Measurements from ENCODE around the gene SH3BP4. TPM values are rescaled to one million over a fixed set of nuclear protein-coding genes. Genes with fewer than 3 reads are reported as not detected.
A peak's percentile ranks its signal among the peaks of the same experiment; 100 is the strongest.

The SH3BP4 gene
- total RNA-seq, 1 experiment from 2014 or later = 35.5 TPM

DNA sequence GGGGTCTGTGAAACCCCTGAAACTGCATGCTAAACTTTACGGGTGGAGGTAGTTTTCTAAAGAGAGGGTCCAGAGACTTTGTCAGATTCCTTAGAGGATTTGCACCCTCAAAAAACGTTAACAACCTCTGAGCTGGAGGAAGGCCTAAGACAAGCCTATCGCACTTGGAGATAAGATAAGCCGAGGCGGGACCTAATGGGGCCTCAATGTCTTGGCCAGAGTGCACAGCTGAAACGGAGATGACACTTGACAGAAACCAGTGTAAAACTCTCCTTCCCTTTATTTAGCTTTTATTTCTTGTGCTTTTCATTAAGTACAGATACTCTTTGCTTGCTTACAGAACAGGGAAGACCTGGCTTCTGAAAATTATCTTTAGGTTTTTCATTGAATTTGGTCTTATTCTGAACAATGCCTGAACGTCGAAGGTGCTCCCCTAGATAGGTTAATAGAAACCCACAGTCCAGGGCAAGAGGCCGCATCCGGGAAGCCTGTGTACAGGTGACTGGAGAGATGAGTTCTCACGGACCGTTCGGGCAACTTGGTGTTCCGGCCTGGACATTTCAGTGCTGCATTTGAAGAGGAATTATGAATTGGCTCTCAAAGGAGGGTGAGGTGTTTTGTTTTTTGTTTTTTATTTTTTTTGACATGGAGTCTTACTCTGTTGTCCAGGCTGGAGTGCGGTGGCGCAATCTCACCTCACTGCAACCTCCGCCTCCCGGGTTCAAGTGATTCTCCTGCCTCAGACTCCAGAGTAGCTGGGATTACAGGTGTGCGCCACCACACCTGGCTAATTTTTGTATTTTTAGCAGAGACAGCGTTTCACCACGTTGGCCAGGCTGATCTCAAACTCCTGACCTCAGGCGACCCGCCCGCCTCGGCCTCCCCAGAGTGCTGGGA lies 49.7 kb downstream of the SH3BP4 start:
- Histone ChIP-seq H3K4me1 (peaks cover 64% of the 10 kb centered on the region), H3K27ac (peak overlapping the region; percentile 39; the same call in 1 of the 2 replicates), H3K9me3 (replicated peaks) (no peaks in the 10 kb centered on the region), H3K27me3 (no peaks in the 10 kb centered on the region), H3K4me3 (no peak overlapping the region), H3K36me3 (no peaks in the 10 kb centered on the region; the same call in 1 of the 2 replicates)
- DNase-seq = no peak

DNA sequence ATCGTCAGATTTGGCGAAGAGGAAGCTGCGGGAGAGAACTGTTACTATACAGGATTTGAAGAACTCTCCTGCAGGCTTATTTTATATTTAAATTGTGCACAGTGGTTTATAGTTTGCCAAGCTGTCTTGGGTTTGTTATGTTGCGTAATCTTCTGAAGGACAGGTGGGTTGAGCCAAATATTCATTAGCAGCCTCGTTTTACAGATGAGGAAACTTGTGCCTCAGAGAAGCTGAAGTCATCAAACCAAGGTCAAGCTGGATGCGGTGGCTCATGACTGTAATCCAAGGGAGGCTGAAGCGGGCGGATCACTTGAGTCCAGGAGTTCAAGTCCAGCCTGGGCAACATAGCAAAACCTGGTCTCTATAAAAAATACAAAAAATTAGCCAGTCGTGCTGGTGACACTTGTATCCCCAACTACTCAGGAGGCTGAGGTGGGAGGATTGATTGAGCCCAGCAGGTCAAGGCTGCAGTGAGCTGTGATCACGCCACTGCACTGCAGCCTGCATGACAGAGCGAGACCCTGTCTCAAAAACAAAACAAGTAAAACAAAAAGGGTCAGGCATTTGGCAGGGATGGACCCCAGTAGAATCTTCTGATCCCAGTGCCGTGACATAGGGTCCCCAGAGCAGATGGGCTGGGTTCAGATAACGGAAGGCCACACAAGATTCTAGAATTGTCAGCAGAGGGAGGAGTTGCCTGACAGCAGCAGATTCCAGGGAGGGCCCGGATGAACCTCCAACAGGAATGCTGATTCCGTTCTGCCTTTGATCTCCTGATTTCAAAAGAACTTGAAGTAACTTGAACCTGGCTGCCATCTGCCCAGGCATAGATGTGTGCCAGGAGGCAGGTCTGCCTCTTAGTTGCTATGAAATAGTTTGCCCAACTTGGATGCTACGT lies 50.6 kb downstream of the SH3BP4 start:
- no peak for DNase-seq
- Histone ChIP-seq H3K4me3 (no peak overlapping the region), H3K36me3 (no peaks in the 10 kb centered on the region; the same call in 1 of the 2 replicates), H3K9me3 (replicated peaks) (no peaks in the 10 kb centered on the region), H3K27ac (no peak overlapping the region), H3K27me3 (no peaks in the 10 kb centered on the region), H3K4me1 (peaks cover 64% of the 10 kb centered on the region)

DNA sequence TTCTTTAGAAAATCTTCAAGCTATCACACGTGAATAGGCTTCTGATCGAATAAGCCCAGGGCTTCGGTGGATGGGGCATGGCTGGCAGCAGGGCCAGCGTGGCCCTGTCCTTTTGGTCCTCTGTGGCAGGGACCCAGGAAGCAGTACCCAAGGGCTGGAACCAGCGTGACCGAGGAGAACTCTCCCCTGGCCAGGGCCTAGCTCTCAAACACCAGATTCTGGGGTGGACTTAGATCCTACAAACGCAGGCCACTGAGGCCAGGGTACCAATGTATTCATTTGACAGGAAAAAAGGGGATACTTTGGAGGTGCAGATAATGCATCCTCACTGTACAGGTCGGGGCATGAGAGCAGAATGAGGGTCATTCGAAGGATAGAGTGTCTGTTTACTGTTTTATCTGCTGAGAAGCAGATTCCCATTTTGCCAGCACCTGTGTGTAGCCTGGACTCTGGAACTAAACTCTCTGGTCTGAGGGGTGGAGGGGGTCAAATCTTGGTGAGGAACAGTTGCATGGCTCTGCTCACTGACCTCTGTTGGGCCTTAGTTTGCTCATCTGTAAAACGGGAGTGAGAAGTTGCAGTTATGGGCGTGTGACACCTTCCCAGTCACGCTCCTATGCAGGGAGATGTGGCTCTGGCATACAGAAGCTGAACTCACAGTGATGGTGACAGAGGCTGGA lies 51.4 kb downstream of the SH3BP4 start:
- no peak for DNase-seq
- Histone ChIP-seq H3K4me1 (peaks cover 66% of the 10 kb centered on the region), H3K27me3 (no peaks in the 10 kb centered on the region), H3K36me3 (no peaks in the 10 kb centered on the region; the same call in 1 of the 2 replicates), H3K4me3 (no peak overlapping the region), H3K9me3 (replicated peaks) (no peaks in the 10 kb centered on the region), H3K27ac (no peak overlapping the region)

DNA sequence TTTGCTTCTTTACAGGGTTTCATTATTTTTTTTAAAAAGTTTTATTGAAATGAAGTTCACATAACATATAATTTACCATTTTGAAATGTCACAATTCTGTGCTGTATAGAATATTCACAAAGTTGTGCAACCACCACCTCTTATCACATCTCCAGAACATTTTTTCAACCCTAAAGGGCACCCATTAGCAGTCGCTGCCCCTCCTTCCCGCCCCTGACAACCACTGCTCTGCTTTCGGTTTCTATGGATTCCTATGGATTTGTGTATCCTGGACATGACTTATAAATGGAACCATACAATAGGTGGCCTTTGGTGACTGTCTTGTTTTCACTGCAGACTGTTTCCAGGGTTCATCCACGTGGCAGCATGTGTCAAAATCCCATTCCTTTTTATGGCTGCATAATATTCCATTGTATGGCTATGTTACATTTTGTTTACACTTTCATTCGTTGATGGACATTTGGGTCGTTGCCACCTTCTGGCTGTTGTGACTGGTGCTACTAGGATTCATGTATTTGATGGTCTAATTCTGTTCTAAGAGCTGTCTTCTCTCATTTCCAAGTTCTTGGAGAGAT lies 52.6 kb downstream of the SH3BP4 start:
- Histone ChIP-seq H3K9me3 (replicated peaks) (no peaks in the 10 kb centered on the region), H3K4me3 (no peak overlapping the region), H3K27me3 (no peaks in the 10 kb centered on the region), H3K36me3 (no peaks in the 10 kb centered on the region), H3K27ac (no peak overlapping the region), H3K4me1 (peaks cover 67% of the 10 kb centered on the region)
- no peak for DNase-seq

DNA sequence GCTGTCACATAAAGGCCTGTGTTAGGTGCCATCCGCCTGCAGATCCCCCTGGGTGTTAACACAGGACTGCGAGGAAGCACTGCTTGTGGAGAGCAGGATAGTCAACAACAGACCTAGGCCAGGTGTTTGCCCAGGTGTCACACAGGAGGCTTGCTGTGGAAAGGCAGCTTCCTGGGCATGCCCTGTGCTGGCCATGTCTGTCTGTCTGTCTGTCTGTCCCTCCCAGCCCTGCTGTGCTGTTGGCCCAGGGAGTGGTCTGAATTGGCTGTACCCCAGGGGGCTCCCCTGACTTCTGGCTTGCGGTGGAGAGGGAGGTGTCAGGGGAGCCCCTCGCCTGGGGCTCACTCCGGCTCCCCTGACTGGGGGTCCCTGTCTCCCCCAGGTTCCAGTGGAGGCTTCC lies 53.2 kb downstream of the SH3BP4 start:
- Histone ChIP-seq H3K27ac (peak overlapping the region; percentile 85), H3K9me3 (replicated peaks) (no peaks in the 10 kb centered on the region)
- DNase-seq = no peak

DNA sequence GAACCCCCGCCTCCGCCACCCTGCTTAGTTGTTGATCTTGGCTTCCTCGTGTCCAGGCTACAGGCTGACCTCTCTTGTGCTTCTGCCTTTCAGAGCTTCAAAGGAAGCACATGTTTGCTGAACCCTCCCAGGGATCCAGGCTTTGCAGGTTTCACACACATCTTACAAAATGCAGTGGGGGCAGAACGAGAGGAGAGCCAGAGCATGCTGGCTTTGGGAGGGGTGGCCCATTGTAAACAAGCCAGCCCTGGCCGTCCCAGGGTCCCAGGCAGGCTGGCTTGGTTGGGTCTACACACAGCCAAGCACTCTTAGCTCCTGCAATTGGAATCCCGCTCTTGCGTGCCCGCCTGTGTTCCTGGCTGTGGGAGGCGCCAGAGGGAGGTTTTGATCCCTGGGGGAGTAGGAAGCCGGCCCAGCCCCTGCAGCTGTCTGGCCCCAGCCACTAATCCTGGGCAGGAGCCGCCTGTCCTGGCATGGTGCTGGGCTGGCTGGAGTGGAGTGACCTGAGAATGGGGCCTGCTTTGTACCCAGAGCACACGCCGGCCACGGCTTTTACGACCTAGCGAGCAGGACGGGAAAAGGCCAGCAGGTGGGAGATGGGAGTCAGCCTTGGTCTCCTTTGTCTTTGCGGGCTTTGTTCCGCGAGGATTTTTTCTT lies 53.9 kb downstream of the SH3BP4 start:
- Histone ChIP-seq H3K27me3 (no peaks in the 10 kb centered on the region), H3K27ac (peak overlapping the region; percentile 85), H3K36me3 (no peaks in the 10 kb centered on the region), H3K9me3 (replicated peaks) (no peaks in the 10 kb centered on the region), H3K4me1 (peaks cover 54% of the 10 kb centered on the region), H3K4me3 (0 out of 2 replicates have a peak overlapping the region, but pooled peaks have one; percentile 6)
- peak; percentile 97 for DNase-seq

More for the DNA sequence above, 53.2 kb downstream of the SH3BP4 start:
- H3K36me3 ChIP-seq = no peaks in the 10 kb centered on the region
- no peaks in the 10 kb centered on the region for H3K27me3 ChIP-seq
- peaks cover 61% of the 10 kb centered on the region for H3K4me1 ChIP-seq
- H3K4me3 ChIP-seq = no peak overlapping the region

DNA sequence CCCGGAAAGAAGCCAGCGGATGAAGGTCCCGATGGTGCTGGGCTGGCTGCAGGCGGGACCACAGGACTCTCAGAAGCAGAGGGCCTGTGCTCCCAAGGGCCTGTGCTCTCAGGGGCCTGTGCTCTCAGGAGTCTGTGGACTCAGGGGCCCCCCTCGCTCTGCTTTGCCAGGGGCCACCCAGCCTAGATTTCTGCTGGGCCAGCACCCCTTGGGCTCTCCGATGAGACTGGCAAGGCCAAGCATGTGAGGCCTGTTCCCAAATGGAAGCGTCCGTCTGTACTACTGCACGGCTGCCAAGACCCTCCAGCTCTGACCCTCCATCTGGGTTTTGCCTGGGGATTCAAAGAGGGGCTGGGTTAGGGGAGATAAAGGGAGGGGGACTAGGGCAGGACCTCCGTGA lies 54.6 kb downstream of the SH3BP4 start:
- Histone ChIP-seq H3K36me3 (no peaks in the 10 kb centered on the region), H3K4me1 (peaks cover 52% of the 10 kb centered on the region), H3K4me3 (no peak overlapping the region), H3K27ac (peak overlapping the region; percentile 85), H3K27me3 (no peaks in the 10 kb centered on the region), H3K9me3 (replicated peaks) (no peaks in the 10 kb centered on the region)
- no peak for DNase-seq

DNA sequence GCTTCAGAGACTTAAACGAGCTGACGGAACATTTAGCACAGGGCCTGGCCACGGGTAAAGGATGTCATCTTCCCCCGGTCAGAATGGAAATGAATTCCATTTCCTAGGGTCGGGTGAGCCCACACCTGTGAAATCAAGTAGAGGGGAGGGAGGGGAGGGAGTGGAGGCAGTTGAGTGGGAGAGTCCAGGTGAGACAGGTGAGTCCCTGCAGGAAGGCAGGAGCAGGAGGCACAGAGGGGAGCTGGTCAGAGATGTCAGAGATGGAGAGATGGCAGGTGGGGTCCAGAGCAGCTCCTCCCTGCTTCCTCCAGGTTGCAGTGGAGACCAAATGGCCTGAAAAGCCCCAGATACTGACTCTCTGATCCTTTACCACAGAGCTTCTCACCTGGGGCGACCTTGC lies 55.2 kb downstream of the SH3BP4 start:
- peaks cover 54% of the 10 kb centered on the region for H3K4me1 ChIP-seq
- H3K27me3 ChIP-seq = no peaks in the 10 kb centered on the region
- H3K9me3 ChIP-seq (replicated peaks) = no peaks in the 10 kb centered on the region
- peak overlapping the region; percentile 85; the same call in 1 of the 2 replicates for H3K27ac ChIP-seq
- no peaks in the 10 kb centered on the region for H3K36me3 ChIP-seq
- no peak overlapping the region for H3K4me3 ChIP-seq
- DNase-seq = no peak

DNA sequence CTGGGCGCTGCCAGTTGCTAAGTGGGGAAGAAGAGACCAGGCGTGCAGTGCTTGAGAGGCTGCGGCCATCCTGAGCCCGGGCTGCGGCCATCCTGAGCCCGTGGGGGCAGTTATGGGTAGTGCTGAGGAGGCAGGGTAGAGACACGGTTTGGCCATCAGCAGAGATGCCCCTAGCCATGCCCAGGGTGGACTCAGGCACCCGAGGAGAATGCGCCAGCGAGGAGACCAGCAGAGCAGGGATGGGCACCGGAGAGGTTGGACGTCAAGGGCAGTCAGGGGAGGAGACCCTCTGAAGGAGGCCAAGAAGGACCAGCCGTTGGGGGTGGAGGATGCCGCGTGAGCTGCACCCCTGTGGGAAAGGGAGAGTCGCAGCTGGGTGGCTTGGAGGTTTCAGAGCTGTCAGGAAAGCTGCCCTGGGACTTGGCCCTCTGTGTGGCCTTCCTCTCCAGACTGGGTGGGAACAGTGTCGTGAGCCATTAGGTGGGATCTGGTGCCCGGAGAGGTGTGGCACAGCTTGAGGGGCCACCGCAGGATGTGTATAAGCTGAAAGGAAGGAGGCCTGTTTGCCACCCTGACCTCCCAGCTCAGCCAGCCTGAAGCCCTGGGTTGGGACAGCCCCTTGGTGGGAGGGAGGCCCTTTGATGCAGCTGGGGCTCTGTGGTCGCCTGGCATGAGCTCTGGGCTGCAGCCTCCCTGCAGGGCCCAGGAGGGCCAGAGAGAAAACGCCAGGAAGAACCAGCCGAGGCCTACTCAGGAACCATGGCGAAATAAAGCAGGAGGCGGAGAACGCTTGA lies 56.0 kb downstream of the SH3BP4 start:
- H3K4me3 ChIP-seq = no peak overlapping the region
- H3K4me1 ChIP-seq = peaks cover 62% of the 10 kb centered on the region
- DNase-seq = peak in 1 of 2 experiments; percentile 37
- H3K36me3 ChIP-seq = no peaks in the 10 kb centered on the region
- no peaks in the 10 kb centered on the region for H3K27me3 ChIP-seq
- no peaks in the 10 kb centered on the region for H3K9me3 ChIP-seq (replicated peaks)
- peak overlapping the region; percentile 16; the same call in 1 of the 2 replicates for H3K27ac ChIP-seq

DNA sequence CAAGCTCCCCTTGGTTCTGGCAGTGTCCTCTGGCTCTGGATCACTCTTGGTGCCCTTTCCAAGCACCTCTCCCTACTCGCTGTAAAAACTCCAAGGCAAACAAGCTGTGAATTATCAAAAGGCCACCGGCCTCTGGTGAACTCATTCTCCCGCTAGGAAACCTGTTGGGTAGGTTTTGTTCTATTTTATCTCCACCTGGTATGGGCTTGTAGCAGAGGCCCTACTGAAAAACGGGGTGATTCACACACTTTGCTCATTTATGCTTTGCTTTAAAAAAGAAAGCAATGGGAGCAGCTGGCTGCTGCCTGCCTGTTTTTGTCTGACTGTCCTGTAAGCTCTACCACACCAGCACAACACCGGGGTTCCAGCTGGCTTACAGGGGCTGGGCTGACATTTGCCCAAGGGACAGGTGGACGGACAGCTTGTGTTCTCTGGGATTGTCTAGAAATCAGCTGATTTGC lies 56.8 kb downstream of the SH3BP4 start:
- peak; percentile 53 to 54 for DNase-seq
- H3K27me3 ChIP-seq = no peaks in the 10 kb centered on the region
- peaks cover 62% of the 10 kb centered on the region for H3K4me1 ChIP-seq
- peak overlapping the region; percentile 16; the same call in 1 of the 2 replicates for H3K27ac ChIP-seq
- no peaks in the 10 kb centered on the region for H3K36me3 ChIP-seq
- no peaks in the 10 kb centered on the region for H3K9me3 ChIP-seq (replicated peaks)
- no peak overlapping the region for H3K4me3 ChIP-seq

DNA sequence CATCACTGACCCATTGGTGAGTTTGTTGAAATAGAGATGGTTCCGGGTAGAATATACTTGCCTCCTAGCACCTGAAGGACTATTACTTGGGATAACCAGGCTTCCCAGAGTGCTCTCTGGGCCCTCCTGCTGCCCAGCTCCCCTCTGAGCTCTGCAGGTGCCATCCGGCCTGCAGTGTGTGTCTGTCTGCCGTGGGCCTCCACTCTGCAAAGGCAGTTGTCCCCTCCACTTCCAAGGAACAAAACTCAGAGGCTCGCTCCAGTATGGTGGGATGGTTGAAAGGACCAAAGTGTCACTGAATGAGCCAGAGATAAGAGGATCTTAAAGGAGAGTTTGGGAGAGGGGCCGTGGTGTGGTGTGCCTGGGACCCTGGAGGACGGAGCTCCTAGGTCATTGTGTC lies 57.3 kb downstream of the SH3BP4 start:
- no peaks in the 10 kb centered on the region for H3K36me3 ChIP-seq
- DNase-seq = no peak
- no peak overlapping the region for H3K4me3 ChIP-seq
- H3K4me1 ChIP-seq = peaks cover 62% of the 10 kb centered on the region
- no peaks in the 10 kb centered on the region for H3K27me3 ChIP-seq
- no peak overlapping the region for H3K27ac ChIP-seq
- no peaks in the 10 kb centered on the region for H3K9me3 ChIP-seq (replicated peaks)

DNA sequence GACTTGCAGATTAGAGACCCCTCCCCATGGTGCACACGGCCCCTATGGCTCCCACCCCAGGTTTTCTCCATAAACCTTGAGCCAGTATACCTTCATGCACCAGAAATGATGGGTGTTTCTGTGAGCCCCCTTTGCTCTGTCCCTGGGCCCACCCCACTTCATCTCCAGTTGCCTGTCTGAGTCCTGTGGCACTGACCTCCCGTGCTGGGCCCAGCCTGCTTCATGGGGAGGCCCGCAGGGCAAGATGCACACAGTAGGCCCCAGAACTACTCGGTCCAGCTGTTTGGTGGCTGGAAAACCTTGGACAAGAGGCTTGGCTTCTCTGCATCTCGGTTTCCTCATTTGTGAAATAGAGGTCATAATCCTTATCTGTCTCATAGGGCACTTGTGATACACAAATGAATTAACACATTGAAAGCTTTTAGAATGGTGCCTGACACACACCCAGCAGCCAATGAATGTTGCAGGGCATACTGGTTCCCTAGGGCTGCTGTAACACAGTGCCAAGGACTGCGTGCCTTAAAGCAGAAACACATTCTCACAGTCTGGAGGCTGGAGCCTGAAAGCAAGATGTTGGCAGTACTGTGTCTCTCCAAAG lies 58.4 kb downstream of the SH3BP4 start:
- DNase-seq = no peak
- Histone ChIP-seq H3K9me3 (replicated peaks) (peaks cover 6% of the 10 kb centered on the region), H3K36me3 (0 out of 2 replicates have a peak, but pooled peaks cover 3% of the 10 kb centered on the region), H3K27me3 (no peaks in the 10 kb centered on the region), H3K27ac (no peak overlapping the region), H3K4me3 (no peak overlapping the region), H3K4me1 (peaks cover 56% of the 10 kb centered on the region)

DNA sequence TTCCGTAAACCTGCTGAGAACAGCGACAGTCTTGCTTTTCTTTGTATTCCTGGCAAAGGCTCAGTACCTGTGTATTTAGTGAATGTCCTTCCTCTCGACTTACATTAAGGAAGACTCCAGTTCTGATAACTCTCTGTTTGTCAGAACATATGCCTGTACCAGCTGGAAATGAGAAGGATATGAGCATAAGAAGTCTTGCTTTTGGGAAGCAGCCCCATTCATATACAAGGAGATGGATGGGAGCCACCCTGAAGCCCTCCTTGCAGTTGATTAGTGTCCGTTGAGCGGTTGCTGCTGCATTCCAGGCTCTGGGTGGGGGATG lies 59.8 kb downstream of the SH3BP4 start:
- H3K27me3 ChIP-seq = no peaks in the 10 kb centered on the region
- peaks cover 45% of the 10 kb centered on the region for H3K4me1 ChIP-seq
- H3K4me3 ChIP-seq = no peak overlapping the region
- peak overlapping the region; percentile 52 for H3K27ac ChIP-seq
- DNase-seq = no peak
- peaks cover 7% of the 10 kb centered on the region for H3K9me3 ChIP-seq (replicated peaks)
- 0 out of 2 replicates have a peak, but pooled peaks cover 3% of the 10 kb centered on the region for H3K36me3 ChIP-seq
